Natural killer cell treated with Interleukin-12 subunit alpha and Interleukin-12 subunit beta and Interleukin-15 and Interleukin-18, amount 100 ng/mL, for 72 hours (primary cell): ENCODE data around the gene TANGO6. TPM values are rescaled to one million over a fixed set of nuclear protein-coding genes. Genes with fewer than 3 reads are reported as not detected.

ENCODE experiments used
- ATAC-seq, 2 donors: fragments of 150-1000 bp; cut with Tn5 transposase in 1 of 2; sonication (Bioruptor Pico), chemical (Tn5 transposase) in 1 of 2; 2 replicates each; pipeline ENCODE4 v1.10.0; 2021
- DNase-seq: peaks from one replicate; pipeline ENCODE4 v3.0.0; 2022; ENCODE audit warnings: low spot score
- H3K27ac Mint-ChIP-seq, 2 donors: 1 replicate in 1 of 2; 2 replicates in 1 of 2; pipeline ENCODE4 v1.8.0; 2022; ENCODE audit warnings: mixed read lengths in 2 of 2, mild to moderate bottlenecking in 1 of 2, moderate library complexity in 1 of 2
- H3K27me3 Mint-ChIP-seq, 2 donors: 1 replicate in 1 of 2; 2 replicates in 1 of 2; pipeline ENCODE4 v1.8.0; 2022; ENCODE audit warnings: mixed read lengths in 2 of 2
- H3K36me3 Mint-ChIP-seq: one replicate; pipeline ENCODE4 v1.8.0; 2022; ENCODE audit warnings: mixed read lengths
- H3K4me1 Mint-ChIP-seq, 2 donors: 1 replicate in 1 of 2; 2 replicates in 1 of 2; pipeline ENCODE4 v1.8.0; 2022; ENCODE audit warnings: low read depth in 2 of 2, mixed read lengths in 2 of 2, mild to moderate bottlenecking in 1 of 2
- H3K4me3 Mint-ChIP-seq: one replicate; pipeline ENCODE4 v1.8.0; 2022; ENCODE audit warnings: mixed read lengths
- H3K9me3 Mint-ChIP-seq: 2 replicates; pipeline ENCODE4 v1.8.0; 2022; ENCODE audit warnings: mixed read lengths
- total RNA-seq, 2 donors: library from RNA; stranded (reverse); gene quantifications; one replicate each; pipeline ENCODE4 v1.2.3, GENCODE V29; 2022

Gene TANGO6
- total RNA-seq, 2 donors from 2014 or later, result 26.6 to 62.3 TPM

- no peaks in the 10 kb centered on the region for H3K9me3 Mint-ChIP-seq
- H3K4me3 Mint-ChIP-seq, result no peak overlapping the region
- H3K27me3 Mint-ChIP-seq, result no peaks in the 10 kb centered on the region
- no peak overlapping the region for H3K27ac Mint-ChIP-seq
- no peak for DNase-seq
- ATAC-seq, result peak in 1 of 2 donors; percentile 60
- no peaks in the 10 kb centered on the region for H3K36me3 Mint-ChIP-seq
- peaks cover 3 to 12% of the 10 kb centered on the region in 2 donors for H3K4me1 Mint-ChIP-seq
Measured at GRCh38 chr16:69089091-69089910, 246.0 kb downstream of the TANGO6 start.

- peaks cover 1 to 5% of the 10 kb centered on the region in 2 donors for H3K4me1 Mint-ChIP-seq
- H3K36me3 Mint-ChIP-seq, result no peaks in the 10 kb centered on the region
- H3K9me3 Mint-ChIP-seq, result no peaks in the 10 kb centered on the region
- no peak overlapping the region for H3K27ac Mint-ChIP-seq
- H3K4me3 Mint-ChIP-seq, result no peak overlapping the region
- DNase-seq (no peak), ATAC-seq (no peak)
- no peaks in the 10 kb centered on the region for H3K27me3 Mint-ChIP-seq
Measured at GRCh38 chr16:69093974-69094373, 250.6 kb downstream of the TANGO6 start.

- Mint-ChIP-seq H3K9me3 (no peaks in the 10 kb centered on the region), H3K4me1 (no peaks in the 10 kb centered on the region), H3K27me3 (no peaks in the 10 kb centered on the region), H3K4me3 (no peak overlapping the region), H3K36me3 (no peaks in the 10 kb centered on the region), H3K27ac (no peak overlapping the region)
- DNase-seq, result no peak
- ATAC-seq, result no peak
Measured at GRCh38 chr16:69094501-69094900, 251.2 kb downstream of the TANGO6 start.

DNA sequence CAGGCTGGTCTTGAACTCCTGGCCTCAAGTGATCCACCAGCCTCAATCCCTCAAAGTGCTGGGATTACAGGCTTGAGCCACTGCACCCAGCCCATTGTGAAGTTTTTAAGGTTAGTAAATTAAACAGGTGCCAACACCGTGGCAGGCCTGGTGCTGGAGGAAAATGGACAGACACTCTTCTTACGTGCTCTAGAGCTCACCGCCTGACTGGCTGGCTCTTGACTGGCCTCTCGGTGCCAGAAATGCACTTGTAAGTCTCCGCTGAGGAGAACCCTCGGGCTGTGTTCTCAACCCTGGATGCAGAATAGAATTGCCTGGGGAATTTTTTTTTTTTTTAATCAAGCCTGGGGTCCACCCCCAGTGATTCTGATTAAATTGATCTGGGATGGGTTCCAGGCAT is 251.9 kb downstream of the TANGO6 start:
- no peaks in the 10 kb centered on the region for H3K36me3 Mint-ChIP-seq
- no peaks in the 10 kb centered on the region for H3K4me1 Mint-ChIP-seq
- DNase-seq, result no peak
- ATAC-seq, result no peak
- no peak overlapping the region for H3K4me3 Mint-ChIP-seq
- H3K27ac Mint-ChIP-seq, result no peak overlapping the region
- no peaks in the 10 kb centered on the region for H3K9me3 Mint-ChIP-seq
- H3K27me3 Mint-ChIP-seq, result no peaks in the 10 kb centered on the region

- H3K4me1 Mint-ChIP-seq, result peaks cover under 1 to 4% of the 10 kb centered on the region in 2 donors
- DNase-seq, result no peak
- H3K9me3 Mint-ChIP-seq, result no peaks in the 10 kb centered on the region
- no peaks in the 10 kb centered on the region for H3K36me3 Mint-ChIP-seq
- ATAC-seq, result no peak
- no peak overlapping the region for H3K27ac Mint-ChIP-seq
- H3K27me3 Mint-ChIP-seq, result peaks cover 10 to 29% of the 10 kb centered on the region in 2 donors
- no peak overlapping the region for H3K4me3 Mint-ChIP-seq
Measured at GRCh38 chr16:69100071-69100691, 256.9 kb downstream of the TANGO6 start.

DNA sequence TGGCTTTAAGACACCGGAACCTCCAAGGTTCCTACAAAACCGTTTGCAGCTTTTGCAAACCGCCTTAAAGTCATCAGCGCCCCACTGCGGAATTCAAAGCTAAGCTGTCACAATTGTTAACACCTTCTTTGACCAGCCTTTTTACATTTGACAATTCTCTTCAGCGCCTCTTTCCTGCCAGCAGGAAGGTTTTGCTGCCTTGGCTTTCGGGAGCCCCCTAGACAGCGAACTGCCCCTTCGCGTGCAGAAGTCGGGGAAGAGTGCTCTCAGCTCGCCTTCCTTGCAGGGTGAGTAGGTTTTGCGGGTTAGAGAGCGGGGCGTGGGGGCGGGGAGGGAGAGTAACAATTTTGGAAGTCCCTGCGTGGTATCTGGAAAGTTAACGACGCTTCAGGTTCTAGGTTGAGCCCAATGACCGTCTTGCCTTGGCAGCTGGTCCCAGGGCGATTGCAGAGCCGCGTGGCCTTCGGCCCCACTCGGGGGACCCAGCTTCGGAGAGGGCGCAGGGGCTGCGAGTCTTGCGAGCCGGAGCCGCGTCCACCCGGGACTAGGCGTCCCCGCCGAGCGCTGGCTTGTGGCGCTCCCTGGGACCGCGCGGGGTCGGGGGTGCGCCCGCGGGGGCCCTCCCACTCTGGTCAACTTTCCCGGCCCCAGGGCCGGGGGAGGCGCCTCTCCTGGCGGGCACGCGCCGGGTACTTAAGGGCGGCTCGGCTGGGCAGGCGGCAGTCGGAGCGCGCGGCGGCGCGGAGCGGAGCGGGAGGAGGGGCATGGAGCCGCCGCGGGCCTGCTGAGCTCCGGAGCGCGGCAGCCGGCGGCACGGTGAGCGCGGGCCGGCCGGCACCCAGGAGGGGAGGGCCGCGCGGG is 262.4 kb downstream of the TANGO6 start, which contains the start of gene HAS3:
TSS of gene HAS3 (plus strand) at position 153 of the 861 bp plus-strand sequence. CDS start 3,743 bp downstream, outside the sequence.
- DNase-seq, result no peak
- peak; percentile 55 to 77 for ATAC-seq
- Mint-ChIP-seq H3K9me3 (no peaks in the 10 kb centered on the region), H3K27me3 (peaks cover 30 to 33% of the 10 kb centered on the region in 2 donors), H3K27ac (no peak within 1 kb of the TSS), H3K36me3 (no peaks in the 10 kb centered on the region), H3K4me1 (peaks cover 6 to 16% of the 10 kb centered on the region in 2 donors), H3K4me3 (peak within 1 kb of the TSS; percentile 76)

DNA sequence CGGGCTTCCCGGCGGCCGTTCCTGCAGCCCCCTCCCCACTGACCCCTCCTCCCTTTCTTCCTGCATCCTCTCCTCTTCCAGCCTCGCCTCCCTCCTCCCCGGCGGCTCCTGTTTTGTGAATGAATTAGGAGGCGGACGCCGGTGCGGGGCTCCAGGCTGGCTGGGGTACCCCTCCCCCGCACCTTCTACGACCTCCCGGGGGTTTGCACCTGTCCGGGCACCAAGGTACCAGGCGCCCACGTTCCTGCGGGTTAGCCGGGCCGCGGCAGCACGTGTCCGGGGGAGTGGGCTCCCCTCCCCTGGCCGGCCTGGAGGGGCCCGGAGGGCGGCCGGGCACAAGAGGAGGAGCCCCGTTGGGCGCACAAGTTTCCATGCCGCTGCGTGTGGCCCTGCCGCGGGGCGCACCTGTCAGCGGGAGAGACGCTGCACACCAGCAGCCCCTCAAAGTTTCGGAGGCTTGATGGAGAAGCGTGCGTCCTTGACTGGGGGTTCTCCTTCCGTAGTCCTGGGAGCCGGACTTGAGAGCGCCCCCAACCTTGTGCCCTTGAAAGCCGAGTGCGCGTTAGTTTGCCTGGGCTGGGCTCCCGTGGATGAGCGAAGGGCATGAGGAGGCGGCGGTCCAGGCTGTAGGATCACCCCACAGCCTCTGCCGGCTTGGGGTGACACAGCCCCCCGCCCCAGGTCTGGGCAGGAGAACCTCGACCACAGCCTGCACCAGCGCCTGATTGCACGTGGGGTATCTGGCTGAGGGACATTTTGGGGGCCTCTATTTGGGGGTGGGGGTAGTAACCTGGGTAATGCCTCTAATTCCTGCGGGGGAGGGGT is 263.4 kb downstream of the TANGO6 start:
- ATAC-seq (no peak), DNase-seq (no peak)
- no peaks in the 10 kb centered on the region for H3K36me3 Mint-ChIP-seq
- H3K27me3 Mint-ChIP-seq, result peaks cover 23 to 30% of the 10 kb centered on the region in 2 donors
- H3K4me1 Mint-ChIP-seq, result peaks cover 6 to 16% of the 10 kb centered on the region in 2 donors
- no peak overlapping the region for H3K27ac Mint-ChIP-seq
- H3K4me3 Mint-ChIP-seq, result peak overlapping the region; percentile 41
- H3K9me3 Mint-ChIP-seq, result no peaks in the 10 kb centered on the region

GRCh38 chr16:69107316-69107962 is 264.1 kb downstream of the TANGO6 start:
- DNase-seq, result no peak
- H3K9me3 Mint-ChIP-seq, result no peaks in the 10 kb centered on the region
- H3K27me3 Mint-ChIP-seq, result peaks cover 22 to 30% of the 10 kb centered on the region in 2 donors
- H3K27ac Mint-ChIP-seq, result no peak overlapping the region
- peaks cover 6 to 16% of the 10 kb centered on the region in 2 donors for H3K4me1 Mint-ChIP-seq
- H3K4me3 Mint-ChIP-seq, result peak overlapping the region; percentile 41
- no peaks in the 10 kb centered on the region for H3K36me3 Mint-ChIP-seq
- ATAC-seq, result no peak

- Mint-ChIP-seq H3K4me1 (peaks cover 6 to 19% of the 10 kb centered on the region in 2 donors), H3K27me3 (peaks cover 16 to 27% of the 10 kb centered on the region in 2 donors), H3K9me3 (no peaks in the 10 kb centered on the region), H3K4me3 (no peak overlapping the region), H3K36me3 (no peaks in the 10 kb centered on the region), H3K27ac (no peak overlapping the region)
- ATAC-seq, result no peak
- no peak for DNase-seq
Measured at GRCh38 chr16:69108064-69108904, 265.0 kb downstream of the TANGO6 start.

GRCh38 chr16:69108905-69109252 is 265.5 kb downstream of the TANGO6 start:
- no peak for DNase-seq
- no peaks in the 10 kb centered on the region for H3K9me3 Mint-ChIP-seq

GRCh38 chr16:69109486-69110270 is 266.3 kb downstream of the TANGO6 start:
- Mint-ChIP-seq H3K27me3 (peaks cover 11 to 22% of the 10 kb centered on the region in 2 donors), H3K9me3 (no peaks in the 10 kb centered on the region), H3K4me3 (no peak overlapping the region), H3K27ac (no peak overlapping the region), H3K36me3 (no peaks in the 10 kb centered on the region), H3K4me1 (peaks cover 6 to 17% of the 10 kb centered on the region in 2 donors)
- no peak for DNase-seq
- ATAC-seq, result no peak

More at GRCh38 chr16:69108905-69109252, 265.5 kb downstream of the TANGO6 start:
- peaks cover 6 to 19% of the 10 kb centered on the region in 2 donors for H3K4me1 Mint-ChIP-seq
- H3K4me3 Mint-ChIP-seq, result no peak overlapping the region
- H3K27ac Mint-ChIP-seq, result no peak overlapping the region
- H3K36me3 Mint-ChIP-seq, result no peaks in the 10 kb centered on the region
- no peak for ATAC-seq
- peaks cover 15 to 24% of the 10 kb centered on the region in 2 donors for H3K27me3 Mint-ChIP-seq
